GM12878 (cell line): ENCODE measurements around the gene MYOM1. TPM values are rescaled to one million over a fixed set of nuclear protein-coding genes. Genes with fewer than 3 reads are reported as not detected.

Experiments
- ATF2 ChIP-seq: IDR thresholded peaks from 2 replicates; pipeline ENCODE4 v1.6.1; 2012; ENCODE audit warnings: low read length, inconsistent platforms
- BCL11A ChIP-seq: IDR thresholded peaks from 2 replicates; pipeline ENCODE4 v1.6.1; 2011; ENCODE audit warnings: low read depth, low read length
- CBFB ChIP-seq: IDR thresholded peaks from 2 replicates; pipeline ENCODE4 v1.6.1; 2016; ENCODE audit warnings: antibody characterized with exemption, low read depth
- CEBPB ChIP-seq, 2 experiments: fragments of 150-350 bp in 1 of 2; IDR thresholded peaks; 2 replicates each; pipeline ENCODE4 v1.6.1; 2012 to 2014; ENCODE audit warnings: low read depth in 2 of 2, low read length in 2 of 2, borderline replicate concordance in 1 of 2, inconsistent platforms in 1 of 2
- E4F1 ChIP-seq: fragments of 450-650 bp; IDR thresholded peaks from 2 replicates; pipeline ENCODE4 v1.6.1; 2018; ENCODE audit warnings: borderline replicate concordance, mild to moderate bottlenecking; ENCODE audit not compliant: partially characterized antibody
- EED ChIP-seq: sonication (generic); IDR thresholded peaks from 2 replicates; pipeline ENCODE4 v1.6.1; 2016; ENCODE audit warnings: antibody characterized with exemption, low read depth
- EP300 ChIP-seq, 2 experiments: fragments of 150-350 bp in 1 of 2; IDR thresholded peaks; 2 replicates each; pipeline ENCODE4 v1.6.1; 2011 to 2012; ENCODE audit warnings: low read depth in 2 of 2, low read length in 2 of 2, borderline replicate concordance in 1 of 2, improper control_type of control experiment in 1 of 2, inconsistent platforms in 1 of 2; ENCODE audit not compliant: control insufficient read depth in 1 of 2
- ETV6 ChIP-seq, 2 experiments: fragments of 450-650 bp in 1 of 2; IDR thresholded peaks in 1 of 2; conservative IDR thresholded peaks in 1 of 2; 2 replicates each; pipeline ENCODE4 v1.6.1; 2014; ENCODE audit warnings: antibody characterized with exemption in 1 of 2, borderline replicate concordance in 1 of 2, low read depth in 1 of 2, mild to moderate bottlenecking in 1 of 2, moderate library complexity in 1 of 2
- FOS ChIP-seq: IDR thresholded peaks from 3 replicates; pipeline ENCODE4 v1.6.1; 2011; ENCODE audit warnings: borderline replicate concordance; ENCODE audit not compliant: insufficient read length; ENCODE audit errors: extremely low read depth
- FOXM1 ChIP-seq: IDR thresholded peaks from 2 replicates; pipeline ENCODE4 v1.6.1; 2012; ENCODE audit warnings: low read depth, mild to moderate bottlenecking, inconsistent platforms, low read length, moderate library complexity
- GABPA ChIP-seq: IDR thresholded peaks from 2 replicates; pipeline ENCODE4 v1.6.1; 2014; ENCODE audit warnings: antibody characterized with exemption, low read depth, mild to moderate bottlenecking, inconsistent platforms
- JUNB ChIP-seq: IDR thresholded peaks from 2 replicates; pipeline ENCODE4 v1.6.1; 2016; ENCODE audit warnings: antibody characterized with exemption, mild to moderate bottlenecking
- MEF2A ChIP-seq: IDR thresholded peaks from 2 replicates; pipeline ENCODE4 v1.6.1; 2011; ENCODE audit warnings: low read depth, mild to moderate bottlenecking, low read length, moderate library complexity; ENCODE audit not compliant: insufficient read depth
- MTA2 ChIP-seq: fragments of 450-650 bp; IDR thresholded peaks from 2 replicates; pipeline ENCODE4 v1.6.1; 2016; ENCODE audit warnings: low read depth, mild to moderate bottlenecking, moderate library complexity
- MXI1 ChIP-seq: fragments of 150-350 bp; IDR thresholded peaks from 2 replicates; pipeline ENCODE4 v1.6.1; 2011; ENCODE audit warnings: low read depth, mild to moderate bottlenecking, inconsistent platforms, low read length, improper control_type of control experiment
- NBN ChIP-seq: fragments of 450-650 bp; IDR thresholded peaks from 2 replicates; pipeline ENCODE4 v1.6.1; 2016
- NR2F1 ChIP-seq: fragments of 450-650 bp; conservative IDR thresholded peaks from 2 replicates; pipeline ENCODE4 v1.6.1; 2017; ENCODE audit warnings: mild to moderate bottlenecking
- PAX5 ChIP-seq: IDR thresholded peaks from 2 replicates; pipeline ENCODE4 v1.6.1; 2011; ENCODE audit warnings: low read depth, low read length, borderline replicate concordance
- PAX8 ChIP-seq: fragments of 450-650 bp; IDR thresholded peaks from 2 replicates; pipeline ENCODE4 v1.6.1; 2017; ENCODE audit warnings: mild to moderate bottlenecking, moderate library complexity
- PBX3 ChIP-seq: IDR thresholded peaks from 2 replicates; pipeline ENCODE4 v1.6.1; 2011; ENCODE audit warnings: mild to moderate bottlenecking, low read depth, low read length, moderate library complexity; ENCODE audit not compliant: insufficient replicate concordance
- POLR2A ChIP-seq: IDR thresholded peaks from 2 replicates; pipeline ENCODE4 v1.6.1; 2011; ENCODE audit warnings: low read depth, mild to moderate bottlenecking, low read length
- POLR2AphosphoS5 ChIP-seq: IDR thresholded peaks from 2 replicates; pipeline ENCODE4 v1.6.1; 2011; ENCODE audit warnings: mild to moderate bottlenecking, low read length, inconsistent platforms
- RCOR1 ChIP-seq: conservative IDR thresholded peaks from 2 replicates; pipeline ENCODE4 v1.6.1; 2012; ENCODE audit warnings: low read depth, low read length, improper control_type of control experiment
- RUNX3 ChIP-seq: IDR thresholded peaks from 2 replicates; pipeline ENCODE4 v1.6.1; 2012; ENCODE audit warnings: low read length, inconsistent platforms
- polyA plus RNA-seq, 11 experiments: library from polyadenylated mRNA; depleted of rRNA in 4 of 11; unstranded in 6 of 11; stranded (reverse) in 5 of 11; fragments of >200 nt; fragmentation: Nextera tagmentation in 4 of 11; fragmentation: Illumina TruSeq in 1 of 11; extraction: Ambion mirVana in 4 of 11; extraction: Trizol in 1 of 11; gene quantifications; 1 replicate in 1 of 11; 2 replicates in 10 of 11; pipeline versions ENCODE4 v1.2.1 to v1.2.3, GENCODE V29; 2011 to 2016; ENCODE audit warnings: inconsistent platforms in 2 of 11, missing spikeins in 2 of 11, low read depth in 1 of 11
- total RNA-seq, 4 experiments: library from RNA; depleted of rRNA in 3 of 4; stranded (reverse); fragments of >200 nt in 3 of 4; fragmentation: Illumina TruSeq in 1 of 4; extraction: Trizol in 1 of 4; gene quantifications; 2 replicates each; pipeline versions ENCODE4 v1.2.1 to v1.2.3, GENCODE V29; 2013 to 2021

MYOM1 gene
- total and polyA plus RNA-seq, 10 of the 15 experiments (the other 5 are each of a cell fraction or from before 2014, with no cell fraction given): 0.06 to 1.0 (median 0.57) TPM

GRCh38 chr18:3037423-3037915 is 182.3 kb downstream of the MYOM1 start (continued):
- no peak for TF ChIP-seq PAX8
- TF ChIP-seq E4F1: no peak
- no peak for TF ChIP-seq FOS
- TF ChIP-seq RUNX3: peak; percentile 43; the same call in 1 of the 2 replicates
- no peak for TF ChIP-seq NBN
- TF ChIP-seq MXI1: no peak
- peak; percentile 85 for TF ChIP-seq EED
- 0 out of 2 replicates have a peak, but pooled peaks have one; percentile 46 for TF ChIP-seq POLR2AphosphoS5
- TF ChIP-seq PBX3: no peak
- no peak for TF ChIP-seq BCL11A
- TF ChIP-seq CEBPB (IDR thresholded peaks at IDR 0.05; ENCODE audit: borderline replicate concordance in 1 of 2, low read depth in 2 of 2, low read length in 2 of 2): no peak
- no peak for TF ChIP-seq JUNB
- TF ChIP-seq PAX5: peak; percentile 44; the same call in 1 of the 2 replicates
- TF ChIP-seq CBFB: no peak
- no peak for TF ChIP-seq NR2F1
- peak in 1 of 2 experiments; percentile 35; a peak in 1 of 4 replicates for TF ChIP-seq EP300 (IDR thresholded peaks at IDR 0.05; ENCODE audit: borderline replicate concordance in 1 of 2, control insufficient read depth in 1 of 2, low read depth in 2 of 2, low read length in 2 of 2)
- peak; percentile 81; the same call in 1 of the 2 replicates for TF ChIP-seq MEF2A
- TF ChIP-seq RCOR1: no peak
- no peak; the same call in 1 of the 2 replicates for TF ChIP-seq ATF2
- TF ChIP-seq FOXM1: no peak
- no peak for TF ChIP-seq GABPA
- TF ChIP-seq MTA2: no peak
- TF ChIP-seq POLR2A: peak; percentile 33; the same call in 1 of the 2 replicates
- no peak for TF ChIP-seq ETV6 (conservative IDR thresholded peaks at IDR 0.05 in 1 of 2, IDR thresholded peaks at IDR 0.05 in 1 of 2; ENCODE audit: borderline replicate concordance in 1 of 2, low read depth in 1 of 2)
